SU-DHL-6 (cell line): ENCODE results near the gene RETREG2.

Experiments used
- EZH2phosphoT487 ChIP-seq: fragments of 200-600 bp; sonication (generic), shearing (Covaris generic); conservative IDR thresholded peaks from 2 replicates; pipeline ENCODE4 v1.6.1; 2018; ENCODE audit warnings: mild to moderate bottlenecking, antibody characterized with exemption, low read length, moderate library complexity, mixed read lengths
- TF ChIP-seq, protein P1 (sequence below): fragments of 200-600 bp; sonication (generic); IDR thresholded peaks from one replicate; pipeline ENCODE4 v1.5.1; 2017; ENCODE audit warnings: antibody characterized with exemption, mild to moderate bottlenecking, low read length, moderate library complexity; ENCODE audit not compliant: insufficient read depth, poor library complexity, severe bottlenecking

- TF ChIP-seq, protein P1, sequence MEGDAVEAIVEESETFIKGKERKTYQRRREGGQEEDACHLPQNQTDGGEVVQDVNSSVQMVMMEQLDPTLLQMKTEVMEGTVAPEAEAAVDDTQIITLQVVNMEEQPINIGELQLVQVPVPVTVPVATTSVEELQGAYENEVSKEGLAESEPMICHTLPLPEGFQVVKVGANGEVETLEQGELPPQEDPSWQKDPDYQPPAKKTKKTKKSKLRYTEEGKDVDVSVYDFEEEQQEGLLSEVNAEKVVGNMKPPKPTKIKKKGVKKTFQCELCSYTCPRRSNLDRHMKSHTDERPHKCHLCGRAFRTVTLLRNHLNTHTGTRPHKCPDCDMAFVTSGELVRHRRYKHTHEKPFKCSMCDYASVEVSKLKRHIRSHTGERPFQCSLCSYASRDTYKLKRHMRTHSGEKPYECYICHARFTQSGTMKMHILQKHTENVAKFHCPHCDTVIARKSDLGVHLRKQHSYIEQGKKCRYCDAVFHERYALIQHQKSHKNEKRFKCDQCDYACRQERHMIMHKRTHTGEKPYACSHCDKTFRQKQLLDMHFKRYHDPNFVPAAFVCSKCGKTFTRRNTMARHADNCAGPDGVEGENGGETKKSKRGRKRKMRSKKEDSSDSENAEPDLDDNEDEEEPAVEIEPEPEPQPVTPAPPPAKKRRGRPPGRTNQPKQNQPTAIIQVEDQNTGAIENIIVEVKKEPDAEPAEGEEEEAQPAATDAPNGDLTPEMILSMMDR = no peak
- TF ChIP-seq EZH2phosphoT487 = no peak
These were observed 50.8 kb downstream of the RETREG2 start for GRCh38 chr2:219228911-219229304.
